ENCODE results near the gene HDAC2.
"Not testable (repeated sequence)": the region's sequence is repeated elsewhere in the genome, so short reads cannot be mapped to it uniquely, and the experiment has no call there.

Gene HDAC2

DNA sequence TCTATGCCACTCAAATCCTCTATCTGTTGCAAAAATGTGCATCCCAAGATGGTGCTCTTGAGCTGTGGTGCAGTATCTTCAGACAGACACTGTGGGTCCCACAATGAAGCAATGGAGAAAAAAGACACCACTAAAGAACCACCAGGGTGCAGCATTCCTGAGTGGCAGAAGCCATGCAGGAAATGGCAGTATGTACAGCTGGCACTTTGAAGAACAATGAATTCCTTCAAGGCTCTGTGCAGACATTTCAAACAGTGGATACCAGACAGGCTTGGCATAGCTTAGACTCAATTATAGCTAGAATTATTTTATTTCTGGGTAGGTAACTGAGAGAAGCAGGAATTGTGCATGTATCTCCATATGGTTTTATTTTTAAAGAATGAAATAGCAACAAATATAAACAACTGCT lies 24.0 kb upstream of the HDAC2 start:
- H3K27me3 Mint-ChIP-seq: peaks cover 5% of the 10 kb centered on the region
- no peak overlapping the region for H3K27ac Mint-ChIP-seq
- H3K4me1 Mint-ChIP-seq: no peaks in the 10 kb centered on the region

DNA sequence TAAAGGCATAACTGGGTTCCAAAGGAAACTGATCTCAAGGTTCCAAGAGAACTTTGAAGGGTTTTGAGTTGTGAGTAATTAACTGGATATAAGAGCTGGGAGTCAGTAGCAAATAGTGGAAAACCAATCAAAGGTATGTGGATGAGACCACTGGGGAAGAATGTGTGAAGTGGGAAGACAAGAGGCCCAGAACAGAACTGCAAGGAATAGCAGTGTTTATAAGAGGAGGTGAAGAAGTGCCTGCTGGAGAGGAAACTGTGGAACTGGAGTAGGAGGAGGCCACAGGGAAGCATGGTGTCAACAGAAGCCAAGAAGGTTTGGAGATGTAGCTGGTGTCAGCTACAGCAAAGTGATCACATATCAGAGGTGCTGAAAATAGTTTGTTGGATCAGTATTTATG lies 18.7 kb upstream of the HDAC2 start:
- H3K36me3 Mint-ChIP-seq: peaks cover 3% of the 10 kb centered on the region

More for the DNA sequence above, 24.0 kb upstream of the HDAC2 start:
- Mint-ChIP-seq H3K4me3 (no peak overlapping the region), H3K36me3 (peaks cover 2% of the 10 kb centered on the region), H3K9me3 (peaks cover 3% of the 10 kb centered on the region)
- DNase-seq (ENCODE audit: low spot score in 2 of 2) (no peak), ATAC-seq (ENCODE audit: low read depth) (peak; percentile 59)

GRCh38 chr6:113982675-113983074 lies 11.7 kb upstream of the HDAC2 start:
- H3K4me1 Mint-ChIP-seq; DNase-seq (ENCODE audit: low spot score in 2 of 2); H3K4me3 Mint-ChIP-seq; H3K27me3 Mint-ChIP-seq; H3K27ac Mint-ChIP-seq; H3K9me3 Mint-ChIP-seq; H3K36me3 Mint-ChIP-seq; ATAC-seq (ENCODE audit: low read depth): not testable (repeated sequence)

More for the DNA sequence above, 18.7 kb upstream of the HDAC2 start:
- peaks cover 3% of the 10 kb centered on the region for H3K27me3 Mint-ChIP-seq
- no peak overlapping the region for H3K27ac Mint-ChIP-seq
- ATAC-seq (ENCODE audit: low read depth) (no peak), DNase-seq (ENCODE audit: low spot score in 2 of 2) (no peak)
- peaks cover 2% of the 10 kb centered on the region for H3K9me3 Mint-ChIP-seq
- H3K4me3 Mint-ChIP-seq: no peak overlapping the region
- H3K4me1 Mint-ChIP-seq: no peaks in the 10 kb centered on the region

- Mint-ChIP-seq H3K27ac (no peak overlapping the region), H3K9me3 (no peaks in the 10 kb centered on the region), H3K4me3 (no peak overlapping the region), H3K27me3 (no peaks in the 10 kb centered on the region), H3K36me3 (no peaks in the 10 kb centered on the region), H3K4me1 (peaks cover 8% of the 10 kb centered on the region)
- DNase-seq (ENCODE audit: low spot score in 2 of 2) (no peak), ATAC-seq (ENCODE audit: low read depth) (no peak)
These were observed 11.2 kb upstream of the HDAC2 start for GRCh38 chr6:113982055-113982550.

GRCh38 chr6:113980937-113981554 lies 10.1 kb upstream of the HDAC2 start:
- ATAC-seq (ENCODE audit: low read depth) (no peak), DNase-seq (ENCODE audit: low spot score in 2 of 2) (no peak)
- H3K27me3 Mint-ChIP-seq: no peaks in the 10 kb centered on the region

DNA sequence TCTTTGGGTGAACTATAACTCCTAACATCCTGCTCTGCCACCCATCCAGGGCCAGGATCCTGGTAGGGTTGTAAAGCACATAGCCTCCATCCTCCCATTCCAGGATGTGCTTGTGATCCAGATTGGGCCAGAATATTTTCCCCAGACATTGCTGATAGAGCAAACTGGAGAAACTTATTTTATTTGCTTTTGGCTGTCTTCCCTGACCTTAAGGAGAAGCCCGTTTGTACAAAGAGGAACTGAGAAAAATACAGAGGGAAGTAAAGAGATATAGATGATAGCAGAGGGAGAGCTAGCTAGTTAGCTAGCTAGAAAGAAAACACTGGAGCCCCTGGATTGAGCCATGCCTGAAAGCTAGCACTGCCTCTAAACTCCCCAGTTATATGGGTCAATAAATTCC lies 9.0 kb upstream of the HDAC2 start:
- Mint-ChIP-seq H3K36me3 (no peaks in the 10 kb centered on the region), H3K4me1 (peaks cover 15% of the 10 kb centered on the region), H3K27me3 (no peaks in the 10 kb centered on the region), H3K27ac (no peak overlapping the region), H3K9me3 (no peaks in the 10 kb centered on the region), H3K4me3 (no peak overlapping the region)
- DNase-seq (ENCODE audit: low spot score in 2 of 2) (no peak), ATAC-seq (ENCODE audit: low read depth) (peak; percentile 91)

More at GRCh38 chr6:113980937-113981554, 10.1 kb upstream of the HDAC2 start:
- peaks cover 14% of the 10 kb centered on the region for H3K4me1 Mint-ChIP-seq
- no peak overlapping the region for H3K27ac Mint-ChIP-seq
- H3K4me3 Mint-ChIP-seq: no peak overlapping the region
- H3K36me3 Mint-ChIP-seq: no peaks in the 10 kb centered on the region
- no peaks in the 10 kb centered on the region for H3K9me3 Mint-ChIP-seq

DNA sequence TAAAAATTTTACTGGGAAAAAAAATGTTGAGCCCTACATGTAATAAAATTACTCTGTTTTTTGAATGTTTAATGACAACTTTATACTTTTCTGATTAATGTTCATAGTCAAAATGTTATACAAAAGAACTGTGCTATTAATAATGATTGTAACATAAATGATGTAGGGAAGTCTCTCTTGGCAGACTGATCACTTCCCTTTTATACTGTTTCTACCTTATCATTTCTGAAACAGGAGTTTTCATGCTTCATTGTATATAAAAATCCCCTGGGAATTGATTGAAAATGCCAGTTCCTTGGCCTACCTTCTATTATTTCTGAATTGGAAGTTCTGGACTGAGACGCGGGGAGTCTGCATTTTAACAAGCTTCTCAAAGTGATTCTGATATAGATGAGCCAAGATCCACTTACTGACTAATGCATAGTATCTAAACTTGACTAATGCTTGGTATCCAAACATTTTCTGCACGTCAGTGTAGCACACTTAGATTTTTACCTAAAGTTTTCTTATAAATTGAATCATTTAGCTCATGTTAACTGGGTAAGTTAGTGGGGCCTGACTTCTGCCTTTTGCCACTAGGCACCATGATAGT lies 7.2 kb upstream of the HDAC2 start:
- no peak overlapping the region for H3K27ac Mint-ChIP-seq
- no peaks in the 10 kb centered on the region for H3K36me3 Mint-ChIP-seq
- no peak for DNase-seq (ENCODE audit: low spot score in 2 of 2)
- ATAC-seq (ENCODE audit: low read depth): peak; percentile 50
- no peaks in the 10 kb centered on the region for H3K27me3 Mint-ChIP-seq
- no peaks in the 10 kb centered on the region for H3K9me3 Mint-ChIP-seq
- H3K4me3 Mint-ChIP-seq: no peak overlapping the region
- peaks cover 15% of the 10 kb centered on the region for H3K4me1 Mint-ChIP-seq

GRCh38 chr6:113976806-113977205 lies 5.9 kb upstream of the HDAC2 start:
- H3K36me3 Mint-ChIP-seq: no peaks in the 10 kb centered on the region
- no peak overlapping the region for H3K4me3 Mint-ChIP-seq
- peaks cover 18% of the 10 kb centered on the region for H3K4me1 Mint-ChIP-seq
- no peak for ATAC-seq (ENCODE audit: low read depth)
- DNase-seq (ENCODE audit: low spot score in 2 of 2): no peak
- H3K9me3 Mint-ChIP-seq: no peaks in the 10 kb centered on the region
- no peaks in the 10 kb centered on the region for H3K27me3 Mint-ChIP-seq
- no peak overlapping the region for H3K27ac Mint-ChIP-seq

DNA sequence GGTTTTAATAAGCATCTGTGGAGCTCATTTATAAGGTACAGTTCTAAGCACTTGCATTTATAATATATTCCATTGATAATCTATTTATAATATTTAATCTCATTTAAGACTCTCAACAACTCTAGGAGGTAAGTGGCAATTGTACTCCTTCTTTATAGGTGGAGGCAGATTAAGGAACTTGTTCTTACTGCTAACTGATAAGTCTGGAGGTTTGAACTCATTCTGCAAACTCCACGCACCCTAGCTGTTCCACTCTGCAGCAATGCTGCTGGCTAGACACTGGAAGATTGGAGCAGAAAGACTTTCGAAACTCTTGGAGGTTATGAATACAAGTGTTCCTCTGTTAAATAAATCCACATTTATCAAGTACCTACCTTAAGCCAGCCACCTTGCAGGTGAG lies 793 bp upstream of the HDAC2 start:
- ATAC-seq (ENCODE audit: low read depth): no peak
- no peaks in the 10 kb centered on the region for H3K9me3 Mint-ChIP-seq
- DNase-seq (ENCODE audit: low spot score in 2 of 2): no peak
- peak overlapping the region; percentile 99 for H3K4me3 Mint-ChIP-seq
- peaks cover 32% of the 10 kb centered on the region for H3K4me1 Mint-ChIP-seq
- no peaks in the 10 kb centered on the region for H3K27me3 Mint-ChIP-seq
- peak overlapping the region; percentile 98 for H3K27ac Mint-ChIP-seq
- H3K36me3 Mint-ChIP-seq: no peaks in the 10 kb centered on the region

DNA sequence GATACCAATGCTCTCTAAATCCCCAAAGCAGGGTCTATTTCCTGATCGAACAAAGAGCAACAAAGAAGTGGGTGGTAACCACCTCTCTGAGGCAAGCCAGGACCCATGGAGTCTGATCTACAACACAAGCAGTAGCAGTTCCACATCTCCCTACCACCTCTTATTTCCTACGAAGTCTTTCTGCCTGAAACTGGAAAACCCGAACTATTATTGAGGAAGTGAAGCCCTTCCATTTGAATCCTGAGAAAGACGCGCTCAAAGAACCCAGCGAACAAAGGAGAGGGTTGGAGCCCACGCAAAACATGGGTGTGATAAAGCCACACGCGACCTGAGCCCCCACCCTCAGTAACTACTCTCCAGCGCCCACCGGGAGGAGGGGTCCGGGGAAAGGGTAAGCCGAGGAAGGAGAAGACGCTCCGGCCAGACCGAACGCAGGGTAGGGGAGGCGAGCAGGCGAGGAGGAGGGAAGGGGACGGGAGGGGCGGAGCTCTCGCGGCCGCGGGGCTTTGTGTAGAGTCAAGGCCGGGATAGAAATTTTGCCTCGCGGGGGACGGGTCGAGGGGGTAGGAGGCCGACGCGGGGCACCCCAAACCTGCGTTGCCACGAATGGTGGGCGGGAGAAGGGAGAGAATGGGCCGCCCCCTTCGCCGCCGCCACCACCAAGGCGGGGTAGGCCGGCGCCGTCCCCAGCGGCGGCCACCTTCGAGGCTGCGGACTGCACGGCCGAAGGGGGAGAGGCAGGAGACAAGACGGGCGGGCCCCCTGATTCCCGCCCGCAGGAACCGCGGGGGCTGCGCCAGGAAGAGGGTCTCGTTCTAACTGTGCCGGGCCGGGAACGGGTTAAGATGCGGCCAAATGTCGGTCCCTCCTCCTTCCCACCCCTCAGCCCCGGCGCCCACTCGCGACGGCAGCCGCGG lies 802 bp downstream of the HDAC2 start:
- H3K9me3 Mint-ChIP-seq: no peaks in the 10 kb centered on the region
- no peaks in the 10 kb centered on the region for H3K36me3 Mint-ChIP-seq
- peaks cover 31% of the 10 kb centered on the region for H3K4me1 Mint-ChIP-seq
- H3K4me3 Mint-ChIP-seq: peak overlapping the region; percentile 99
- peak overlapping the region; percentile 98 for H3K27ac Mint-ChIP-seq
- DNase-seq (ENCODE audit: low spot score in 2 of 2) (peak in 1 of 2 donors; percentile 30), ATAC-seq (ENCODE audit: low read depth) (peak; percentile 37)
- H3K27me3 Mint-ChIP-seq: no peaks in the 10 kb centered on the region

GRCh38 chr6:113968472-113968871 lies 2.5 kb downstream of the HDAC2 start:
- Mint-ChIP-seq H3K9me3 (no peaks in the 10 kb centered on the region), H3K27ac (peak overlapping the region; percentile 10), H3K4me3 (peak overlapping the region; percentile 35), H3K27me3 (no peaks in the 10 kb centered on the region), H3K4me1 (peaks cover 41% of the 10 kb centered on the region), H3K36me3 (no peaks in the 10 kb centered on the region)
- ATAC-seq (ENCODE audit: low read depth) (no peak), DNase-seq (ENCODE audit: low spot score in 2 of 2) (no peak)

GRCh38 chr6:113967777-113968176 lies 3.2 kb downstream of the HDAC2 start:
- no peak overlapping the region for H3K4me3 Mint-ChIP-seq
- DNase-seq (ENCODE audit: low spot score in 2 of 2): no peak
- H3K9me3 Mint-ChIP-seq: no peaks in the 10 kb centered on the region
- peaks cover 41% of the 10 kb centered on the region for H3K4me1 Mint-ChIP-seq
- no peaks in the 10 kb centered on the region for H3K36me3 Mint-ChIP-seq
- peak overlapping the region; percentile 10 for H3K27ac Mint-ChIP-seq
- ATAC-seq (ENCODE audit: low read depth): no peak
- H3K27me3 Mint-ChIP-seq: no peaks in the 10 kb centered on the region

- H3K27me3 Mint-ChIP-seq: no peaks in the 10 kb centered on the region
- no peak overlapping the region for H3K27ac Mint-ChIP-seq
- H3K4me1 Mint-ChIP-seq: peaks cover 20% of the 10 kb centered on the region
- DNase-seq (ENCODE audit: low spot score in 2 of 2) (no peak), ATAC-seq (ENCODE audit: low read depth) (no peak)
- no peak overlapping the region for H3K4me3 Mint-ChIP-seq
- H3K9me3 Mint-ChIP-seq: no peaks in the 10 kb centered on the region
- H3K36me3 Mint-ChIP-seq: peaks cover 11% of the 10 kb centered on the region
These were observed 10.2 kb downstream of the HDAC2 start for GRCh38 chr6:113960795-113961194.

DNA sequence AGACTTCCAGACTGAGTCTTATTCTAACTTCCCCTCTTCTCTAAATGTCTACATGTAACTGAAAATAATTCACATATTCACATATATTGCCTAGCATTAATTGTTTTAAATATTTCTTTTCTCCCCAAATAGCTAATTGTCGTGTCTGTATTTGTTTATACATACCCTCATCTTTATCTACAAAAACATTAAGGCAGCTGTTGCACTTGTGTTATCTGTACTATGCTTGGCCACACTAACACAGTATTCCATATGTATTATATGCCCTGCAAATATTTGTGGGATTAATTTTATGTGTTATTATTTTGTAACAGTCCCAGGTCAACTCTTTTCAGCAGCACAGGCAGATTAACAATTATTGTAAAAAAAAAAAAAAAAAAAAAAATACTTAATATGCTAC lies 11.7 kb downstream of the HDAC2 start:
- DNase-seq (ENCODE audit: low spot score in 2 of 2): no peak
- Mint-ChIP-seq H3K9me3 (no peaks in the 10 kb centered on the region), H3K4me3 (no peak overlapping the region), H3K27ac (no peak overlapping the region), H3K4me1 (peaks cover 10% of the 10 kb centered on the region), H3K27me3 (no peaks in the 10 kb centered on the region), H3K36me3 (peaks cover 14% of the 10 kb centered on the region)
- no peak for ATAC-seq (ENCODE audit: low read depth)
